ENCODE measurements around the gene SERPINE1.

Gene SERPINE1

GRCh38 chr7:101170617-101171441 lies 43.9 kb downstream of the SERPINE1 start:
- no peak for DNase-seq

GRCh38 chr7:101171442-101171837 lies 44.5 kb downstream of the SERPINE1 start:
- no peak for DNase-seq

GRCh38 chr7:101172005-101172853 lies 45.3 kb downstream of the SERPINE1 start:
- DNase-seq, result no peak

GRCh38 chr7:101172854-101173751 lies 46.2 kb downstream of the SERPINE1 start:
- DNase-seq, result no peak

GRCh38 chr7:101173752-101174244 lies 46.9 kb downstream of the SERPINE1 start:
- no peak for DNase-seq

- no peak for DNase-seq
These were observed 47.5 kb downstream of the SERPINE1 start for GRCh38 chr7:101174322-101174854.

- DNase-seq, result no peak
These were observed 48.8 kb downstream of the SERPINE1 start for GRCh38 chr7:101175664-101176063.

- DNase-seq, result no peak
These were observed 50.7 kb downstream of the SERPINE1 start for GRCh38 chr7:101177644-101178043.

GRCh38 chr7:101179117-101179516 lies 52.2 kb downstream of the SERPINE1 start:
- DNase-seq, result no peak

GRCh38 chr7:101179713-101180112 lies 52.8 kb downstream of the SERPINE1 start:
- no peak for DNase-seq

GRCh38 chr7:101180130-101180755 lies 53.3 kb downstream of the SERPINE1 start, which contains the start of gene NAT16:
Gene NAT16 (minus strand): TSS chr7:101180293. CDS start chr7:101174807, 5,486 bp downstream.
- no peak for DNase-seq

- no peak for DNase-seq
These were observed 58.4 kb downstream of the SERPINE1 start for GRCh38 chr7:101185258-101185839.

- no peak for DNase-seq
These were observed 59.3 kb downstream of the SERPINE1 start for GRCh38 chr7:101186194-101186593.

- DNase-seq, result no peak
These were observed 60.0 kb downstream of the SERPINE1 start for GRCh38 chr7:101186844-101187428.
